Measurements from ENCODE around the gene FBXL13.
A peak's percentile ranks its signal among the peaks of the same experiment; 100 is the strongest.
"Not testable (repeated sequence)": the region's sequence is repeated elsewhere in the genome, so short reads cannot be mapped to it uniquely, and the experiment has no call there.

FBXL13 gene

GRCh38 chr7:102979670-102980069 lies 94.9 kb downstream of the FBXL13 start:
- no peak for DNase-seq

GRCh38 chr7:102978284-102978683 lies 96.3 kb downstream of the FBXL13 start:
- DNase-seq: peak; percentile 30 to 55 (median 48)

- DNase-seq: not testable (repeated sequence)
Observed at GRCh38 chr7:102977586-102977985, 97.0 kb downstream of the FBXL13 start.

- no peak for DNase-seq
Observed at GRCh38 chr7:102976493-102976892, 98.1 kb downstream of the FBXL13 start.

GRCh38 chr7:102975854-102976253 lies 98.7 kb downstream of the FBXL13 start:
- no peak for DNase-seq

GRCh38 chr7:102974366-102975236 lies 100.0 kb downstream of the FBXL13 start:
- no peak for DNase-seq

GRCh38 chr7:102973096-102973802 lies 101.3 kb downstream of the FBXL13 start:
- DNase-seq: peak in 2 of 4 experiments; percentile 23 to 33

GRCh38 chr7:102967798-102968197 lies 106.8 kb downstream of the FBXL13 start:
- no peak for DNase-seq

GRCh38 chr7:102966465-102966864 lies 108.1 kb downstream of the FBXL13 start:
- DNase-seq: peak in 3 of 4 experiments; percentile 35 to 67 (median 42)

GRCh38 chr7:102961993-102962392 lies 112.6 kb downstream of the FBXL13 start:
- DNase-seq: not testable (repeated sequence)

- not testable (repeated sequence) for DNase-seq
Observed at GRCh38 chr7:102958004-102958403, 116.6 kb downstream of the FBXL13 start.

GRCh38 chr7:102954359-102954758 lies 120.2 kb downstream of the FBXL13 start:
- DNase-seq: not testable (repeated sequence)

- DNase-seq: peak in 2 of 4 experiments; percentile 67 to 75
Observed at GRCh38 chr7:102953406-102953805, 121.2 kb downstream of the FBXL13 start.

- no peak for DNase-seq
Observed at GRCh38 chr7:102951839-102952238, 122.8 kb downstream of the FBXL13 start.

GRCh38 chr7:102944241-102944640 lies 130.4 kb downstream of the FBXL13 start:
- DNase-seq: no peak

GRCh38 chr7:102943423-102944169 lies 131.0 kb downstream of the FBXL13 start:
- DNase-seq: no peak

- no peak for DNase-seq
Observed at GRCh38 chr7:102942868-102943267, 131.7 kb downstream of the FBXL13 start.

- DNase-seq: no peak
Observed at GRCh38 chr7:102942181-102942866, 132.3 kb downstream of the FBXL13 start.

GRCh38 chr7:102938679-102939078 lies 135.9 kb downstream of the FBXL13 start:
- no peak for DNase-seq

- DNase-seq: peak; percentile 7 to 55 (median 50)
Observed at GRCh38 chr7:102935450-102936115, 139.0 kb downstream of the FBXL13 start.

GRCh38 chr7:102934701-102935100 lies 139.9 kb downstream of the FBXL13 start:
- no peak for DNase-seq

GRCh38 chr7:102934239-102934638 lies 140.4 kb downstream of the FBXL13 start:
- DNase-seq: no peak
